Measurements from ENCODE around the gene PCDH12.

Gene PCDH12

DNA sequence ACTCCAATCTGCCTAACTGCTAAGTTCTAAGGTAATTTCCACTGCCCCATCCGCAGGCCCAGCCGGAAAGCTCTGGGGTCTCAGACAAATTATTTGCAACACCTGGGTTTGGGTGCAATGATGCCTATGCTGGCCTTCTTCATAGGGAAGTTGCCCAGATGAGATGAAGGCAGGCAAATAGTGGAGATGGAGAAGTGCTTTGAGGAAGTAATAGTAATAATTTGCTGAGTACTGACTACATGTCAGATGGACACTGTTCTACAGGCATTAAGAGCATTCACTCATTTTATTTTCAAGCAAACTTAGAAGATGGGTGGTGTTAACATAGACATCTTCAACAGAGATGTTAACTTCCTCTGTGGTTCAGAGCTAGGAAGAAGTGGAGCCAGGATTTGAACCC is 3.8 kb downstream of the PCDH12 start:
- no peak for DNase-seq
- H3K9me3 ChIP-seq (ENCODE audit: control insufficient read depth, low read length), result no peaks in the 10 kb centered on the region
- H3K4me3 ChIP-seq (ENCODE audit: insufficient read depth, low read depth, low read length, poor library complexity, severe bottlenecking), result no peak overlapping the region
- H3K4me1 ChIP-seq (ENCODE audit: control insufficient read depth, insufficient read depth, low read length, poor library complexity, severe bottlenecking), result peaks cover 13% of the 10 kb centered on the region
- H3K36me3 ChIP-seq (ENCODE audit: control insufficient read depth, insufficient read depth, low read length), result no peaks in the 10 kb centered on the region
- no peak overlapping the region for H3K27ac ChIP-seq (ENCODE audit: insufficient read depth, low read length, poor library complexity, severe bottlenecking)
- no peaks in the 10 kb centered on the region for H3K27me3 ChIP-seq (replicated peaks; ENCODE audit: control insufficient read depth, insufficient read depth, low read length, poor library complexity, severe bottlenecking)

DNA sequence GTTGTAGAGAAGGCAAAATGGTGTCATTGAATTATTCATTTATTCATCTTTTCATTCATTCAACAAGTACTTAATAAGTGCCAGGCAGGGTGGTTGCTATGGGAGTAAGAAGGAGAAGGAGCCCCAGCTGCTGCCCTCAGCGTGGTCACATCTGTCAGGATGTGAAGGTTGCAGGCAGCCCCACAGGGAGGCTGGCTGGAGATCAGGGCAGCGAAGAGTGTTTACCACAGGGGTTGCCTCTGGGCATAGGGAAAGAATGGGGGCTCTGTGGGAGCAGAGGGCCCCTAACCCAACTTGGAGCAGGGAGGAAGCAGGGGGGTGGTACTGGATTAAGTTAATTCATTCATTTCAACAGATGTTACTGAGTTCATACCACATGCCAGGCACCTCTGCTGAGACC is 6.0 kb downstream of the PCDH12 start:
- Histone ChIP-seq H3K27ac (ENCODE audit: insufficient read depth, low read length, poor library complexity, severe bottlenecking) (no peak overlapping the region), H3K36me3 (ENCODE audit: control insufficient read depth, insufficient read depth, low read length) (no peaks in the 10 kb centered on the region), H3K9me3 (ENCODE audit: control insufficient read depth, low read length) (no peaks in the 10 kb centered on the region), H3K27me3 (replicated peaks; ENCODE audit: control insufficient read depth, insufficient read depth, low read length, poor library complexity, severe bottlenecking) (no peaks in the 10 kb centered on the region), H3K4me1 (ENCODE audit: control insufficient read depth, insufficient read depth, low read length, poor library complexity, severe bottlenecking) (no peaks in the 10 kb centered on the region), H3K4me3 (ENCODE audit: insufficient read depth, low read depth, low read length, poor library complexity, severe bottlenecking) (no peak overlapping the region)
- DNase-seq, result no peak

DNA sequence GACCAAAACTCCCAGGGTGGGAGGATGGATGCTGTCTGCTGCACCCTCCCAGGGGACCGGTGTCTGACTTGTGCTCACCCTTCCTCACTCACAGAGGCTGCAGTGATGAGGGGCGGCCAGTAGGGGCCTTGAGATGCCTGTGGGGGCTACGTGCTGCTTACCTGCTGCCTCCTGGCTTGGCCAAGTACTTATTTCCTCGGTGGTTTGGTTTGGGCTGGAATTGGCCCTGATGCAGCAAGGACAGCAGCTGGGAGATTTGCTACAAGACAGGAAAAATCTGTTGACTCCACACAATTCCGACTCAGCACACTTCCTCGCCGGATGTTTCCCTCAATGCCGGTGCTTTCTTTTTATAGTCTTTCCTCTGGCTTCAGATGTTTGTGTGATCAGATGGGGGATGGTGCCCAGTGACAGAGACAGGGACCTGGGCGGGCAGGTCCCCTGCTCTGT is 6.6 kb downstream of the PCDH12 start:
- Histone ChIP-seq H3K4me3 (ENCODE audit: insufficient read depth, low read depth, low read length, poor library complexity, severe bottlenecking) (no peak overlapping the region), H3K4me1 (ENCODE audit: control insufficient read depth, insufficient read depth, low read length, poor library complexity, severe bottlenecking) (no peaks in the 10 kb centered on the region), H3K9me3 (ENCODE audit: control insufficient read depth, low read length) (no peaks in the 10 kb centered on the region), H3K36me3 (ENCODE audit: control insufficient read depth, insufficient read depth, low read length) (no peaks in the 10 kb centered on the region), H3K27me3 (replicated peaks; ENCODE audit: control insufficient read depth, insufficient read depth, low read length, poor library complexity, severe bottlenecking) (no peaks in the 10 kb centered on the region), H3K27ac (ENCODE audit: insufficient read depth, low read length, poor library complexity, severe bottlenecking) (no peak overlapping the region)
- no peak for DNase-seq

DNA sequence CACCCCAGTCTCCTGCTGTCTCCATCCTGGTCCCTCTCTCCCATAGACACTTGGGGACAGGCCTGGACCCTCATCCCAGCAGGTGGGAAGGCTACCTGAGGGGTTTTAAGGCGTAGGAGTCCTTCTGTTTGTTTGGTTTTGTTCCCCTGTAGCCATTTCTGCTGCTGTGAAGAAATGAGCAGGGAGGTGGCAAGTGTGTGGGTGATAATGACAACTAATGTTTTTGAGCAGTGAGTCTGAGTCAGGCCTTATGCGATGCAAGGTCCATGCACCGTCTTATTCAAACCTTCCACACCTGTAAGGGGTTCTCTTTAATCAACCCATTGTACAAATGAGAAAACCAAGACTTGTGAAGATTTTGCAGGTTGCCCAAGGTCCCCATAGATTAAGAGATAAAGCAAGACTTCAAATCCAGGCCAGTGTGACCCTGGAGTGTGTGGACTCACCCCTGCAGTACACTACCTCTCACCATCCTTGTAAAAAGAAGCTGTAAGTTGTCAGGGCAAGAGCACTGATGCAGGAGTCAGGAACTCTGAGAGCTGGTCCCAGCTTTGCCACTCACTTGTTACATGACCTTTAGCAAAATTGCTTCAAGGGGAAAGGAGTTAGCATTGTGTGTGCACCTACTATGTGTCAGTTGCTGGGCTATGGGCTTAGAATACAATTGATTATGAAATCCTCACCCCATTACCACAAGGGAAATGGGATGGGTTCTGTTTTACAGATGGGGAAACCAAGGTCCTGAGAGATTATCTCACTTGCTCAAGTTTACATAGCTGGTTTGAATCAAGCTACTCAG is 7.6 kb downstream of the PCDH12 start:
- H3K36me3 ChIP-seq (ENCODE audit: control insufficient read depth, insufficient read depth, low read length), result no peaks in the 10 kb centered on the region
- H3K9me3 ChIP-seq (ENCODE audit: control insufficient read depth, low read length), result no peaks in the 10 kb centered on the region
- DNase-seq, result no peak
- H3K27ac ChIP-seq (ENCODE audit: insufficient read depth, low read length, poor library complexity, severe bottlenecking), result no peak overlapping the region
- H3K4me1 ChIP-seq (ENCODE audit: control insufficient read depth, insufficient read depth, low read length, poor library complexity, severe bottlenecking), result no peaks in the 10 kb centered on the region
- H3K27me3 ChIP-seq (replicated peaks; ENCODE audit: control insufficient read depth, insufficient read depth, low read length, poor library complexity, severe bottlenecking), result no peaks in the 10 kb centered on the region
- no peak overlapping the region for H3K4me3 ChIP-seq (ENCODE audit: insufficient read depth, low read depth, low read length, poor library complexity, severe bottlenecking)

DNA sequence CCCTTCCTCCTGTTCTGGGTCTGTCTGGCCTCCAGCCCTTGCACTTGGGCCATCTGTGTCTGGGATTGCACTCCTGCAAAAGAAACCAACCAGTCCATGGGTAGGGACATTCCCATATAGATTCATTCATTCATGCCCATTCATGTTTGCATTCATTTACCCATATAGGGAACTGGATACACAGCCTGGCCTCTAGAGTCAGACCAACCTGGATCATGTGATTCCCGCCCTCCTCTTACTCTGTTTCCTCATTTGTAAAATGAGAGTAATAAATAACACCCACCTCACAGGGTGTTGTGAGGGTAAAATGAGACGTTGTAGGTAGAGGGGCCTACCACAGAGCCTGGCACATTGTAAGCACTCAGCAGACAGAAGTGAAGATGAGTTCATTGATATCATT is 8.5 kb downstream of the PCDH12 start:
- H3K4me3 ChIP-seq (ENCODE audit: insufficient read depth, low read depth, low read length, poor library complexity, severe bottlenecking), result no peak overlapping the region

DNA sequence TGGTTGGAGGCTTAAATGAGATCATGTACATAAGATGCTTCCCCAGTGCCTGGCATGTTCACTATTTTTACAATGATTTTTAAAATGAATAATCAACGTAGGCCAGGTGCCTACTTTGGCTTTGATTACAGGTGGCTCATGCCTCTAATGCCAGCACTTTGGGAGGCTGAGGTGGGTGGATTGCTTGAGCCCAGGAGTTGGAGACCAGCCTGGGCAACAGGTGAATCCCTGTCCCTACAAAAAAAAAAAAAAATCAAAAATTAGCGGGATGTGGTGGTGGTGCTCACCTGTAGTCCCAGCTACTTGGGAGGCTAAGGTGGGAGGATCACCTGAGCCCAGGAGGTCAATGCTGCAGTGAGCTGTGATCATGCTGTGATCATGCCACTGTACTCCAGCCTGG is 9.2 kb downstream of the PCDH12 start:
- Histone ChIP-seq H3K36me3 (ENCODE audit: control insufficient read depth, insufficient read depth, low read length) (no peaks in the 10 kb centered on the region), H3K27me3 (replicated peaks; ENCODE audit: control insufficient read depth, insufficient read depth, low read length, poor library complexity, severe bottlenecking) (no peaks in the 10 kb centered on the region), H3K4me1 (ENCODE audit: control insufficient read depth, insufficient read depth, low read length, poor library complexity, severe bottlenecking) (no peaks in the 10 kb centered on the region), H3K4me3 (ENCODE audit: insufficient read depth, low read depth, low read length, poor library complexity, severe bottlenecking) (no peak overlapping the region), H3K27ac (ENCODE audit: insufficient read depth, low read length, poor library complexity, severe bottlenecking) (no peak overlapping the region), H3K9me3 (ENCODE audit: control insufficient read depth, low read length) (no peaks in the 10 kb centered on the region)
- no peak for DNase-seq

More for the DNA sequence above, 8.5 kb downstream of the PCDH12 start:
- no peak for DNase-seq
- Histone ChIP-seq H3K27ac (ENCODE audit: insufficient read depth, low read length, poor library complexity, severe bottlenecking) (no peak overlapping the region), H3K9me3 (ENCODE audit: control insufficient read depth, low read length) (no peaks in the 10 kb centered on the region), H3K4me1 (ENCODE audit: control insufficient read depth, insufficient read depth, low read length, poor library complexity, severe bottlenecking) (no peaks in the 10 kb centered on the region), H3K27me3 (replicated peaks; ENCODE audit: control insufficient read depth, insufficient read depth, low read length, poor library complexity, severe bottlenecking) (no peaks in the 10 kb centered on the region), H3K36me3 (ENCODE audit: control insufficient read depth, insufficient read depth, low read length) (no peaks in the 10 kb centered on the region)

DNA sequence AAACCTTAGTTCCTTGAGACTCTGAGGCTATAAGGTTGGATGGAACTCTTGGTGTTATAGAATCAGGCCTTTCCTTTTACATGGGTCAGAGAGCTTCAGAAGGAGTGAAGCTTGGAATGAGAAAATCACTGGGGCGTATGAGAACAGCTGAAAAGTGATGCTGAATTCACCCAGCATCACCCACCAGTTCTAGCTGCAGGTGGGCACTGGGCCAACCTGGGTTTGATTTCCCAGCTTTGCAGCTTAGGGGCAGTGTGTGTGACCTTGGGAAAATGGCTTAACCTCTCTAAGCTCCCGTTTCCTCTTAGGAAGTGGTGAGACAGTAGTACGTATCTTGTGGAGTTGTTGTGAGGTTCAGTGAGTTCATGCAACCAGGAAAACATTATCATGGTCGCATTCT is 10.7 kb downstream of the PCDH12 start:
- H3K36me3 ChIP-seq (ENCODE audit: control insufficient read depth, insufficient read depth, low read length), result no peaks in the 10 kb centered on the region
- H3K4me3 ChIP-seq (ENCODE audit: insufficient read depth, low read depth, low read length, poor library complexity, severe bottlenecking), result no peak overlapping the region
- H3K27ac ChIP-seq (ENCODE audit: insufficient read depth, low read length, poor library complexity, severe bottlenecking), result no peak overlapping the region
- H3K27me3 ChIP-seq (replicated peaks; ENCODE audit: control insufficient read depth, insufficient read depth, low read length, poor library complexity, severe bottlenecking), result no peaks in the 10 kb centered on the region
- no peaks in the 10 kb centered on the region for H3K9me3 ChIP-seq (ENCODE audit: control insufficient read depth, low read length)
- no peaks in the 10 kb centered on the region for H3K4me1 ChIP-seq (ENCODE audit: control insufficient read depth, insufficient read depth, low read length, poor library complexity, severe bottlenecking)
- no peak for DNase-seq

DNA sequence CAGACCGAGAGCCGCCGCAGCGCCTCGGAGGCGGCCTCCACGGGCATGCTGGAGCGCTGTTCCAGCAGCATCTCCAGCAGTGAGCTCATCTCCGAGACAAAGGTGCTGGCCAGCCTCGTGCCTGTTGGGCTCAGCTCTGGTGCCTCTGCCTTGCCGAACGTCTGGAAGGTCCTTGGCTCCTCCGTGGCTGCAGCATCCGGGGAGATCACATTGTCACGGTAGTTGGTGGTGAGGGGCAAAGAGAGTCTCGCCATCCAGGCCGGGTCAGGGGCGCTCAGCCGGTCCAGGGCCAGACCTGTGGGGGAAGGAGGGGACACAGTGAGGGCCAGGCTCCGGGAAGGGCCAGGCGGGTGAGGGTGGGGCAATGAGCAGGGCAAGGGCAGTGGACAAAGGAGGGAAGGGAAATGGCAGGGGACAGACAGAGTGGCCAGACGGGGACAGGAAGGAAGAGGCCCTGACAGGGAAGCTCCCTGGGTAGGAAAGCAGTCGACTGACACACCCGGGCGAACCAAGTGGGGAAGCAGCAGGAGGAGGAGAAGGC is 12.4 kb downstream of the PCDH12 start:
- Histone ChIP-seq H3K36me3 (ENCODE audit: control insufficient read depth, insufficient read depth, low read length) (no peaks in the 10 kb centered on the region), H3K4me3 (ENCODE audit: insufficient read depth, low read depth, low read length, poor library complexity, severe bottlenecking) (no peak overlapping the region), H3K27me3 (replicated peaks; ENCODE audit: control insufficient read depth, insufficient read depth, low read length, poor library complexity, severe bottlenecking) (no peaks in the 10 kb centered on the region), H3K4me1 (ENCODE audit: control insufficient read depth, insufficient read depth, low read length, poor library complexity, severe bottlenecking) (no peaks in the 10 kb centered on the region), H3K9me3 (ENCODE audit: control insufficient read depth, low read length) (no peaks in the 10 kb centered on the region), H3K27ac (ENCODE audit: insufficient read depth, low read length, poor library complexity, severe bottlenecking) (no peak overlapping the region)
- no peak for DNase-seq

DNA sequence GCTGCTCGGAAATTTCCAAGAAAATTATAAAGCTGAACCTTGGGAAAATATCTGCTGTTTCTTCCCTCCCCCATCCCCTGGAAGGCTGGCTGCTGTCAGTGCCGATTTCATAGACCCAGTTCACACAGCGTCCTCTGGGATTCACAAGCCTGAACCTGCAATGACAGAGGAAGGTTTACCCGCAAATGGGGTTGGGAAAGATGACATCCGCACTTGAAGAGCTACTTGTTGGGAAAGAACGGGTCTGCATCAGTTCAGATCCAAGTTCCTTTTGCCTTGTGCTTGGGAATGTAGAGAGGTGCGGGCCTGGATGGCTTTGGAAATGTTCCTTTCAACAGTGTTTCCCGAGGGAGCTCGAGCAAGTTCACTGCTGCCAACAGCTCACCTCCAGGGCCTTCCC is 13.9 kb downstream of the PCDH12 start:
- no peak for DNase-seq
- Histone ChIP-seq H3K4me1 (ENCODE audit: control insufficient read depth, insufficient read depth, low read length, poor library complexity, severe bottlenecking) (no peaks in the 10 kb centered on the region), H3K27me3 (replicated peaks; ENCODE audit: control insufficient read depth, insufficient read depth, low read length, poor library complexity, severe bottlenecking) (no peaks in the 10 kb centered on the region), H3K36me3 (ENCODE audit: control insufficient read depth, insufficient read depth, low read length) (peaks cover 9% of the 10 kb centered on the region), H3K4me3 (ENCODE audit: insufficient read depth, low read depth, low read length, poor library complexity, severe bottlenecking) (no peak overlapping the region), H3K9me3 (ENCODE audit: control insufficient read depth, low read length) (no peaks in the 10 kb centered on the region), H3K27ac (ENCODE audit: insufficient read depth, low read length, poor library complexity, severe bottlenecking) (no peak overlapping the region)

DNA sequence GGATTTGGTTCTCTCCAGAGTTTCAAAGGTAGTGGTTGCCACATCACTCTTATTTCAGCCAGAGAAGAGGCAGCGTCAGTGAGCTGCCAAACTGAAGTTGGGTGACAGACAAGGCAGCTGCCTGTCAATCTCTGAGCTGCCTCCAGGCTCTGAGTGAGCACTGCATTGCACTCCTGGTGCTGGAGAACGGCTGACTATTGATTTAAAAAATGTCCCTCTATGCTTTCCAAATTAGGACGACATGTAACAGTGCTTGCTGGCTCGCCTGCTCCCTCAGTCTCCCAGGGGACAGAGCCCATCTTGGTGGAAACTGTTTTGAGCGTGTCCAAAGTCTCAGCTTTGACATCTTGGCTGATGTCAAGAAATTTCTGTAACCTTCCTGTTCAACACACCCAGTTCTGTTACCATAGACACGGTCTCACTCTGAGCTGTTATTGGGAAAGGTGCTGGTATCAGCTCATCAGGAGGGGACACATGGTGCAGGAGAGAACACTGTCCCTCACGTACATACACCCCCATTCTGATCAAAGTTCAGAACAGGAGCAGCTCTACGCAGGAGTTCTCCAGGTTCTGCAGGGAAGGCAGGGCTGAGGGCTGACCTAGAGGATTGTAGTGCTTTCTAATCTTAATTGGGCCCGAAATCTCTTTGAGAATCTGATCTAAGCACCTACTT is 15.7 kb downstream of the PCDH12 start:
- no peaks in the 10 kb centered on the region for H3K4me1 ChIP-seq (ENCODE audit: control insufficient read depth, insufficient read depth, low read length, poor library complexity, severe bottlenecking)
- no peaks in the 10 kb centered on the region for H3K9me3 ChIP-seq (ENCODE audit: control insufficient read depth, low read length)
- no peak overlapping the region for H3K4me3 ChIP-seq (ENCODE audit: insufficient read depth, low read depth, low read length, poor library complexity, severe bottlenecking)
- no peak overlapping the region for H3K27ac ChIP-seq (ENCODE audit: insufficient read depth, low read length, poor library complexity, severe bottlenecking)
- DNase-seq, result no peak
- H3K27me3 ChIP-seq (replicated peaks; ENCODE audit: control insufficient read depth, insufficient read depth, low read length, poor library complexity, severe bottlenecking), result no peaks in the 10 kb centered on the region
- H3K36me3 ChIP-seq (ENCODE audit: control insufficient read depth, insufficient read depth, low read length), result peaks cover 20% of the 10 kb centered on the region
